GM12891 (cell line): ENCODE data around the gene DLK1.

Source experiments
- POLR2A ChIP-seq: IDR thresholded peaks from 2 replicates; pipeline ENCODE4 v1.6.1; 2011; ENCODE audit warnings: low read depth, low read length, control low read depth
- POLR2AphosphoS5 ChIP-seq: IDR thresholded peaks from 2 replicates; pipeline ENCODE4 v1.6.1; 2011; ENCODE audit warnings: low read depth, low read length, control low read depth

- TF ChIP-seq POLR2A, result no peak
- TF ChIP-seq POLR2AphosphoS5, result no peak
Measured at GRCh38 chr14:100778526-100778882, 51.8 kb downstream of the DLK1 start.
